HepG2 (cell line): ENCODE data around the gene ALDH1L2. TPM values are rescaled to one million over a fixed set of nuclear protein-coding genes. Genes with fewer than 3 reads are reported as not detected.

Source experiments
- ATF5 ChIP-seq: sonication (generic); formaldehyde crosslinking; IDR thresholded peaks from 2 replicates; pipeline ENCODE4 v1.4.0; 2020; ENCODE audit warnings: mild to moderate bottlenecking, low read depth, missing genetic modification reagents
- ATF7-NPFF ChIP-seq: sonication (generic); formaldehyde crosslinking; IDR thresholded peaks from 2 replicates; pipeline ENCODE4 v1.8.1; 2023; ENCODE audit warnings: mild to moderate bottlenecking, low read depth, missing genetic modification reagents, moderate library complexity
- BRCA1 ChIP-seq: sonication (generic); formaldehyde crosslinking; IDR thresholded peaks from 2 replicates; pipeline ENCODE4 v1.4.0; 2020; ENCODE audit warnings: missing genetic modification reagents
- FOXJ3 ChIP-seq: sonication (generic); formaldehyde crosslinking; IDR thresholded peaks from 2 replicates; pipeline ENCODE4 v1.4.0; 2020; ENCODE audit warnings: missing genetic modification reagents, mild to moderate bottlenecking, borderline replicate concordance
- HCFC1 ChIP-seq: fragments of 150-350 bp; IDR thresholded peaks from 2 replicates; pipeline ENCODE4 v1.6.1; 2014; ENCODE audit warnings: low read depth, low read length
- MBD4 ChIP-seq: IDR thresholded peaks from 2 replicates; pipeline ENCODE4 v1.6.1; 2012; ENCODE audit warnings: low read length, inconsistent platforms, borderline replicate concordance
- NCOA1 ChIP-seq: sonication (generic); formaldehyde crosslinking; IDR thresholded peaks from 2 replicates; pipeline ENCODE4 v1.9.0; 2021; ENCODE audit warnings: missing genetic modification reagents
- RERE ChIP-seq: IDR thresholded peaks from 2 replicates; pipeline ENCODE4 v1.6.1; 2016; ENCODE audit warnings: low read depth, missing genetic modification reagents, missing compliant biosample characterization
- ZFX ChIP-seq: sonication (generic); formaldehyde crosslinking; IDR thresholded peaks from 2 replicates; pipeline ENCODE4 v1.4.0; 2020; ENCODE audit warnings: mild to moderate bottlenecking, low read depth, missing genetic modification reagents, moderate library complexity
- ZNF629 ChIP-seq: sonication (generic); formaldehyde crosslinking; conservative IDR thresholded peaks from 2 replicates; pipeline ENCODE4 v1.5.0; 2020; ENCODE audit warnings: missing genetic modification reagents
- ZNF737 ChIP-seq: sonication (generic); formaldehyde crosslinking; IDR thresholded peaks from 2 replicates; pipeline ENCODE4 v1.5.0; 2020; ENCODE audit warnings: missing genetic modification reagents, mild to moderate bottlenecking, borderline replicate concordance
- ZZZ3 ChIP-seq: sonication (generic); formaldehyde crosslinking; IDR thresholded peaks from 2 replicates; pipeline ENCODE4 v1.4.0; 2020; ENCODE audit warnings: missing genetic modification reagents, mild to moderate bottlenecking, borderline replicate concordance
- polyA plus RNA-seq, 8 experiments: library from polyadenylated mRNA; depleted of rRNA in 3 of 8; stranded (reverse) in 7 of 8; unstranded in 1 of 8; fragments of >200 nt; fragmentation: Illumina TruSeq in 4 of 8; extraction: Trizol in 4 of 8; gene quantifications; 2 replicates each; pipeline versions ENCODE4 v1.2.1 to v1.2.3, GENCODE V29; 2011 to 2016; ENCODE audit warnings: low read depth in 4 of 8, missing spikeins in 1 of 8, mixed read lengths in 1 of 8; ENCODE audit not compliant: insufficient read depth in 1 of 8
- total RNA-seq, 5 experiments: library from RNA; depleted of rRNA; stranded (reverse); fragments of >200 nt; fragmentation: Illumina TruSeq; extraction: Trizol; gene quantifications; 2 replicates each; pipeline ENCODE4 v1.2.3, GENCODE V29; 2016; ENCODE audit warnings: low read depth in 1 of 5
- TF ChIP-seq, protein P1 (sequence below): sonication (generic); formaldehyde crosslinking; IDR thresholded peaks from 2 replicates; pipeline ENCODE4 v1.5.0; 2020; ENCODE audit warnings: mild to moderate bottlenecking, missing genetic modification reagents, borderline replicate concordance

ALDH1L2 gene
- total and polyA plus RNA-seq, 2 of the 13 experiments (the other 11 are each of a cell fraction or from before 2014, with no cell fraction given) = 0.40 to 4.6 TPM

- TF ChIP-seq FOXJ3 (CRISPR knock-in tag) = no peak
- TF ChIP-seq NCOA1 = no peak
- TF ChIP-seq HCFC1 = peak; percentile 89
- TF ChIP-seq RERE (CRISPR knock-in tag) = no peak
- no peak for TF ChIP-seq MBD4
- no peak for TF ChIP-seq ZNF737 (CRISPR knock-in tag)
- TF ChIP-seq, protein P1, sequence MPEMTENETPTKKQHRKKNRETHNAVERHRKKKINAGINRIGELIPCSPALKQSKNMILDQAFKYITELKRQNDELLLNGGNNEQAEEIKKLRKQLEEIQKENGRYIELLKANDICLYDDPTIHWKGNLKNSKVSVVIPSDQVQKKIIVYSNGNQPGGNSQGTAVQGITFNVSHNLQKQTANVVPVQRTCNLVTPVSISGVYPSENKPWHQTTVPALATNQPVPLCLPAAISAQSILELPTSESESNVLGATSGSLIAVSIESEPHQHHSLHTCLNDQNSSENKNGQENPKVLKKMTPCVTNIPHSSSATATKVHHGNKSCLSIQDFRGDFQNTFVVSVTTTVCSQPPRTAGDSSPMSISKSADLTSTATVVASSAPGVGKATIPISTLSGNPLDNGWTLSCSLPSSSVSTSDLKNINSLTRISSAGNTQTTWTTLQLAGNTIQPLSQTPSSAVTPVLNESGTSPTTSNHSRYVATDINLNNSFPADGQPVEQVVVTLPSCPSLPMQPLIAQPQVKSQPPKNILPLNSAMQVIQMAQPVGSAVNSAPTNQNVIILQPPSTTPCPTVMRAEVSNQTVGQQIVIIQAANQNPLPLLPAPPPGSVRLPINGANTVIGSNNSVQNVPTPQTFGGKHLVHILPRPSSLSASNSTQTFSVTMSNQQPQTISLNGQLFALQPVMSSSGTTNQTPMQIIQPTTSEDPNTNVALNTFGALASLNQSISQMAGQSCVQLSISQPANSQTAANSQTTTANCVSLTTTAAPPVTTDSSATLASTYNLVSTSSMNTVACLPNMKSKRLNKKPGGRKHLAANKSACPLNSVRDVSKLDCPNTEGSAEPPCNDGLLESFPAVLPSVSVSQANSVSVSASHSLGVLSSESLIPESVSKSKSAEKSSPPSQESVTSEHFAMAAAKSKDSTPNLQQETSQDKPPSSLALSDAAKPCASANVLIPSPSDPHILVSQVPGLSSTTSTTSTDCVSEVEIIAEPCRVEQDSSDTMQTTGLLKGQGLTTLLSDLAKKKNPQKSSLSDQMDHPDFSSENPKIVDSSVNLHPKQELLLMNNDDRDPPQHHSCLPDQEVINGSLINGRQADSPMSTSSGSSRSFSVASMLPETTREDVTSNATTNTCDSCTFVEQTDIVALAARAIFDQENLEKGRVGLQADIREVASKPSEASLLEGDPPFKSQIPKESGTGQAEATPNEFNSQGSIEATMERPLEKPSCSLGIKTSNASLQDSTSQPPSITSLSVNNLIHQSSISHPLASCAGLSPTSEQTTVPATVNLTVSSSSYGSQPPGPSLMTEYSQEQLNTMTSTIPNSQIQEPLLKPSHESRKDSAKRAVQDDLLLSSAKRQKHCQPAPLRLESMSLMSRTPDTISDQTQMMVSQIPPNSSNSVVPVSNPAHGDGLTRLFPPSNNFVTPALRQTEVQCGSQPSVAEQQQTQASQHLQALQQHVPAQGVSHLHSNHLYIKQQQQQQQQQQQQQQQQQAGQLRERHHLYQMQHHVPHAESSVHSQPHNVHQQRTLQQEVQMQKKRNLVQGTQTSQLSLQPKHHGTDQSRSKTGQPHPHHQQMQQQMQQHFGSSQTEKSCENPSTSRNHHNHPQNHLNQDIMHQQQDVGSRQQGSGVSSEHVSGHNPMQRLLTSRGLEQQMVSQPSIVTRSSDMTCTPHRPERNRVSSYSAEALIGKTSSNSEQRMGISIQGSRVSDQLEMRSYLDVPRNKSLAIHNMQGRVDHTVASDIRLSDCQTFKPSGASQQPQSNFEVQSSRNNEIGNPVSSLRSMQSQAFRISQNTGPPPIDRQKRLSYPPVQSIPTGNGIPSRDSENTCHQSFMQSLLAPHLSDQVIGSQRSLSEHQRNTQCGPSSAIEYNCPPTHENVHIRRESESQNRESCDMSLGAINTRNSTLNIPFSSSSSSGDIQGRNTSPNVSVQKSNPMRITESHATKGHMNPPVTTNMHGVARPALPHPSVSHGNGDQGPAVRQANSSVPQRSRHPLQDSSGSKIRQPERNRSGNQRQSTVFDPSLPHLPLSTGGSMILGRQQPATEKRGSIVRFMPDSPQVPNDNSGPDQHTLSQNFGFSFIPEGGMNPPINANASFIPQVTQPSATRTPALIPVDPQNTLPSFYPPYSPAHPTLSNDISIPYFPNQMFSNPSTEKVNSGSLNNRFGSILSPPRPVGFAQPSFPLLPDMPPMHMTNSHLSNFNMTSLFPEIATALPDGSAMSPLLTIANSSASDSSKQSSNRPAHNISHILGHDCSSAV (CRISPR knock-in tag) = peak; percentile 84; the same call in 1 of the 2 replicates
- peak; percentile 66; the same call in 1 of the 2 replicates for TF ChIP-seq BRCA1 (CRISPR knock-in tag)
- peak; percentile 80 for TF ChIP-seq ZZZ3 (CRISPR knock-in tag)
- peak; percentile 93 for TF ChIP-seq ZFX (CRISPR knock-in tag)
- TF ChIP-seq ATF5 (CRISPR knock-in tag) = 0 out of 2 replicates have a peak, but pooled peaks have one; percentile 26
- TF ChIP-seq ATF7-NPFF (CRISPR knock-in tag) = peak; percentile 91
- no peak for TF ChIP-seq ZNF629 (CRISPR knock-in tag)
Measured at GRCh38 chr12:105107494-105108371, 23.5 kb upstream of the ALDH1L2 start, which contains the start of gene WASHC4 (continued).
